Mesothelial cell of epicardium (in vitro differentiated cells): ENCODE results near the gene NCAM1. TPM values are rescaled to one million over a fixed set of nuclear protein-coding genes. Genes with fewer than 3 reads are reported as not detected.

Experiments
- DNase-seq, 2 experiments: peaks; one replicate each; pipeline ENCODE4 v3.0.0; 2021; ENCODE audit warnings: low spot score in 2 of 2; ENCODE audit not compliant: unreplicated experiment in 2 of 2
- H3K27ac Mint-ChIP-seq: 2 replicates; pipeline ENCODE4 v1.8.0; 2021; ENCODE audit warnings: mixed read lengths
- H3K27me3 Mint-ChIP-seq: 2 replicates; pipeline ENCODE4 v1.8.0; 2021; ENCODE audit warnings: low read depth, mixed read lengths
- H3K36me3 Mint-ChIP-seq: 2 replicates; pipeline ENCODE4 v1.8.0; 2021; ENCODE audit warnings: mixed read lengths
- H3K4me1 Mint-ChIP-seq: 2 replicates; pipeline ENCODE4 v1.8.0; 2021; ENCODE audit warnings: mixed read lengths
- H3K4me3 Mint-ChIP-seq: 2 replicates; pipeline ENCODE4 v1.8.0; 2021; ENCODE audit warnings: mild to moderate bottlenecking, moderate library complexity, mixed read lengths
- H3K9me3 Mint-ChIP-seq: 2 replicates; pipeline ENCODE4 v1.8.0; 2021; ENCODE audit warnings: mixed read lengths
- CTCF ChIP-seq: fragments of 200-600 bp; sonication (generic); IDR thresholded peaks from one replicate; pipeline ENCODE4 v1.5.0; 2021; ENCODE audit warnings: antibody characterized with exemption; ENCODE audit not compliant: unreplicated experiment
- total RNA-seq: library from RNA; stranded (reverse); gene quantifications from 3 replicates; pipeline ENCODE4 v1.2.1, GENCODE V29; 2021

NCAM1 gene
- total RNA-seq, 1 donor from 2014 or later = 139 TPM

- TF ChIP-seq CTCF = no peak
- no peaks in the 10 kb centered on the region for H3K36me3 Mint-ChIP-seq
- DNase-seq = no peak
- no peak overlapping the region for H3K4me3 Mint-ChIP-seq
- H3K4me1 Mint-ChIP-seq = no peaks in the 10 kb centered on the region
- no peaks in the 10 kb centered on the region for H3K9me3 Mint-ChIP-seq
- H3K27me3 Mint-ChIP-seq = no peaks in the 10 kb centered on the region
- H3K27ac Mint-ChIP-seq = no peak overlapping the region
Observed at GRCh38 chr11:113137713-113138529, 176.7 kb downstream of the NCAM1 start.

- no peaks in the 10 kb centered on the region for H3K36me3 Mint-ChIP-seq
- TF ChIP-seq CTCF = no peak
- no peak for DNase-seq
- no peaks in the 10 kb centered on the region for H3K27me3 Mint-ChIP-seq
- H3K4me3 Mint-ChIP-seq = no peak overlapping the region
- no peaks in the 10 kb centered on the region for H3K9me3 Mint-ChIP-seq
- H3K4me1 Mint-ChIP-seq = no peaks in the 10 kb centered on the region
- H3K27ac Mint-ChIP-seq = no peak overlapping the region
Observed at GRCh38 chr11:113138731-113139130, 177.5 kb downstream of the NCAM1 start.

- Mint-ChIP-seq H3K4me1 (no peaks in the 10 kb centered on the region), H3K4me3 (no peak overlapping the region), H3K27me3 (no peaks in the 10 kb centered on the region), H3K9me3 (no peaks in the 10 kb centered on the region), H3K36me3 (no peaks in the 10 kb centered on the region), H3K27ac (no peak overlapping the region)
- no peak for DNase-seq
- TF ChIP-seq CTCF = no peak
Observed at GRCh38 chr11:113141010-113141409, 179.8 kb downstream of the NCAM1 start.

GRCh38 chr11:113142508-113142907 lies 181.3 kb downstream of the NCAM1 start:
- Mint-ChIP-seq H3K27me3 (no peaks in the 10 kb centered on the region), H3K4me3 (no peak overlapping the region), H3K4me1 (no peaks in the 10 kb centered on the region), H3K27ac (no peak overlapping the region), H3K9me3 (no peaks in the 10 kb centered on the region), H3K36me3 (no peaks in the 10 kb centered on the region)
- TF ChIP-seq CTCF = no peak
- DNase-seq = no peak

- H3K27me3 Mint-ChIP-seq = no peaks in the 10 kb centered on the region
- TF ChIP-seq CTCF = no peak
- no peak overlapping the region for H3K4me3 Mint-ChIP-seq
- H3K9me3 Mint-ChIP-seq = no peaks in the 10 kb centered on the region
- no peak for DNase-seq
- H3K36me3 Mint-ChIP-seq = no peaks in the 10 kb centered on the region
- peaks cover 7% of the 10 kb centered on the region for H3K4me1 Mint-ChIP-seq
- H3K27ac Mint-ChIP-seq = no peak overlapping the region
Observed at GRCh38 chr11:113147249-113147648, 186.0 kb downstream of the NCAM1 start.
